ENCODE data around the gene CSRP2.
A peak's percentile ranks its signal among the peaks of the same experiment; 100 is the strongest.

CSRP2 gene

DNA sequence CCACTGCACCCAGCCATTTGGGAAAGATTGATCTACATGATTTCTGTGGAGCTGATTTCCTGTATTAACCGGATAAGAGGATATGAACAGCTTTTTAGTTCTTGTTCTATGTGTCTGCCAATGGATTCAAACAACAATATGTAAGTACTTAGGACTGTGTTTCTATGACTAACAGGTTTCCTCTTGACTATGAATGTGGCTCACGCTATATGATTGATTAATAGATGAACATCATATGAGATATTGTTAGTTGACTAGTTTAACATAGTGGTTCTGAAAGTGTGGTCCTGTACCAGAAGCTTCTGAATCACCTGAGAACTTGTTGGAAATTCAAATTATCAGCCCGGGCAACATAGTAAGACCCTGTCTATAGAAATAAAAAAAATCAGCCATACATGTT is 12.8 kb upstream of the CSRP2 start:
- no peak for DNase-seq (ENCODE audit: low read depth)

DNA sequence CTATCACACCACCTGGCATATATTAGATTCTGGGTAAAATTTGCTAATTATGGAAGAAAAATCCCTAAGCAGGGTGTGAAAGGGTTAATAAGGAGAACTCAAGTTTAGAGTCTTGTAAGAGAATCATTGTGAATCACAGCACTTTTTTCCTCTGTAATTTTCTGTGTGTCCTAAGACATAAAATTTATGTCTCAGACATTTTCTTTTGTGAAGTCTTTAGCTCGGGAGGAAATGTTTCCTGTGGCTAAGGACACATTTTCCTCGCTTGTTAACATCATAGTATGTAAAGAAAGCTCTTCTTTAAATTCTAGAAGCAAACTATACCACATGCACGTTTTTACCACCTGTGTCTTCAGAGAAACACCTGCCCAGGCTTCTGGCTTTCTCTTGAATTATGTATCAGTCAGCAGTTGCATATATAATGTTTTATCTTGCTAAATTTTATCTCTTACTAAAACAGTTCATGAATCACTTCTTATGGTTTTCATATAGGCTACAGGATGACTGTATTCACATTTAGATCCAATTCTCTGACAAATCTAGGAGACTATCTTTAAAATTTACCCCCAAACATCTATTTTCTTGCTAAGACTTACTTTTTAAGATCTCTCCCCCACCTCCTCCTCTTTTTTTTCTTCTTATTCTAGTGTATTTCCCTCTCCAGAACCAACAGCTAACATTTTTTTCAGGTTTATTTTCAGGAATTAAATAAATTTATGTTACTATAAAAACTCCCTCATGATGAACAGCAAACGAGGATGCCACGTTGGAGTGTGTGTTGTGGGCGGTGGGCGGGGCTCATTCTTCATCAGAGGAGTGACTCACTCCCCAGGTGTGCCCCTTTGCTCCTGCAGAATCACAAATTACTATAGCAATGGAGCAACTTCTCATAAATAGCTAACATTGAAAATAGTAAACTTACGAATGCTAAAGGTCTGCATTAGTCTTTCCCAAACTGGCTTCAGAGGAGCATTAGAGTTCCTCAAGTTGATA is 11.6 kb upstream of the CSRP2 start:
- peak; percentile 12 for DNase-seq (ENCODE audit: low read depth)

- no peak for DNase-seq (ENCODE audit: low read depth)
Observed at GRCh38 chr12:76888775-76889174, 10.0 kb upstream of the CSRP2 start.

- no peak for DNase-seq (ENCODE audit: low read depth)
Observed at GRCh38 chr12:76883811-76884210, 5.0 kb upstream of the CSRP2 start.

- DNase-seq (ENCODE audit: low read depth): no peak
Observed at GRCh38 chr12:76883151-76883550, 4.3 kb upstream of the CSRP2 start.

- no peak for DNase-seq (ENCODE audit: low read depth)
Observed at GRCh38 chr12:76882367-76882766, 3.5 kb upstream of the CSRP2 start.

GRCh38 chr12:76881142-76881541 is 2.3 kb upstream of the CSRP2 start:
- no peak for DNase-seq (ENCODE audit: low read depth)

- no peak for DNase-seq (ENCODE audit: low read depth)
Observed at GRCh38 chr12:76880519-76881023, 1.8 kb upstream of the CSRP2 start.

- no peak for DNase-seq (ENCODE audit: low read depth)
Observed at GRCh38 chr12:76879710-76880518, 1.1 kb upstream of the CSRP2 start.

DNA sequence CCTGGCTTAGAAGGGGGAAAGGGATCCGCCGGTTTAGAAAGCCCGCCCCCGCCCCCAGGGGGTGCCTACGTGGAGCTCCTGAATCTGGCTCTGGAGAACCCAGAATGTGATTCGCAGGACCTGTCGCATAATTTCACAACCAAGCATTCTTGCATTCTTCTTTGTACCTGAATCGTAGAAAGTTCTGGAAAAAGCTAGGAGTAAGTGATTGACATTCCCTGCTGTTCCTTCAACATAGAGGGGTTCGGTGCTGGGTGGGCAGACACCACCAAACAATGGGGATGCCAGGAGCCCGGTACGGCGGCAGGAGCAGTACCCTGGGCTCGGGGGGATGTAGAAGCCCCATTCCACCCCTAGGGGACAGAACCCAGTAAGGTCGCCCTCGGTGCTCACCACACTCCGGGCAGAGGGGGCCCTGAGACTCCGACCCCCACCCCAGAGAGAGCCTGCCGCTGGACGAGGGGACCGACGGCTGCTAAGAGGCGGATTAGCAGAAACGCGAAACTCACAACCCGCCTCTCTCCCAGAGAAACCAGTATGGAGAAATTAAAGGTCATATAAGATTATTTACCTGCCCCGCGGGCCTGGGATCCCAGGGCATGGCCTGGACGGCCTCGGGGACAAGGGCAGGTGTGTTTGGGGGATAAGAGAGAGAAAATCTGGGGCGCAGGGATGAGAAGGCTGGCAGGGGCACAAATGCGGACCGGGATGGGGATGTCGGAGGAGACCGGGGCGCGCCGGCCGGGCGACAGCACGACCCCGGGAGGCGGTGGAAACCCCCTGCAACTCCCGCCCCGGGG is 520 bp downstream of the CSRP2 start:
- DNase-seq (ENCODE audit: low read depth): no peak

DNA sequence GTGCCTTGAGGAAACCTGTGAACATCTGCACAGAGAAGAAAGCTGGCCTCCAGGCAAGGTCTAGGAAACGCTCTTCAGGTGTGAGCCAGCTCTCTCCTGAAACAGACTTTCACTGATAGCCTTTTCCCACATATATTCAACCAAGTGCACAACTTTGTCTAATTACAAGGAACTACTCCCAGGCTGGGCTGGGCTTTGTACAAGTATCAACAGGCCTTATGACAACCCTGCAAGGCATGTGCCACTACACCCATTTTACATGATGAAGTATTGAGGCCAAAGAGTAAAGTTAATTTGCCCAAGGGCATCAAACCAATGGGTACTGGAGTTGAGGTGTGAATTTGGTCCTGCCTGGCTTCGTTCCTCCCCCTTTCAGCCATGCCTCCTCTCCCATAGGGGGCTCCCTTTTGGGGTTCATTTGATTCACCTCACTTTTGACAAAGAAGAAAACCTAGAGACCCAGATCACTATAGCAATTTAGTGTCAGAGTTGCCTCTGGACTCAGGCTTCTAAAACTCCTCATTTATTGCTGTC is 2.1 kb downstream of the CSRP2 start:
- no peak for DNase-seq (ENCODE audit: low read depth)

- no peak for DNase-seq (ENCODE audit: low read depth)
Observed at GRCh38 chr12:76874491-76875190, 4.2 kb downstream of the CSRP2 start.

DNA sequence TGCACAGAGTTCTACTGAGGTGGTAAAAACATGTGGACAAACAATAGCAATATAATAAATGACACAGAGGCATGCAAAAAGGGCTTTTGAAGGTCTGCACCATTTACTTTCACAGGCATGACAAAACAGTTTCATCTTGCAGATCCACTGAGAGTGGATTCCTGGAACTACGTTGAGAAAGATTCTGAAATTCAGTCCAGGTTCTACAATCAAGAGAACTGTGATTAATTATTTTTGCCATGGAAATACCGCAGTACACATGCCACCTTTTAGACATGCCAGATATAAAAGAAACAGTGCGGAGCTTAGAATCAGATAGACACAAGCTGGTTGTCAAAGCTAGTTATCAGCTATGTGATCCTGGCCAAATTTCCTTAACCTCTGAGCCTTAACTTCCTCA is 4.8 kb downstream of the CSRP2 start:
- DNase-seq (ENCODE audit: low read depth): no peak

- DNase-seq (ENCODE audit: low read depth): no peak
Observed at GRCh38 chr12:76872415-76872814, 6.4 kb downstream of the CSRP2 start.

- no peak for DNase-seq (ENCODE audit: low read depth)
Observed at GRCh38 chr12:76871742-76872141, 7.1 kb downstream of the CSRP2 start.

DNA sequence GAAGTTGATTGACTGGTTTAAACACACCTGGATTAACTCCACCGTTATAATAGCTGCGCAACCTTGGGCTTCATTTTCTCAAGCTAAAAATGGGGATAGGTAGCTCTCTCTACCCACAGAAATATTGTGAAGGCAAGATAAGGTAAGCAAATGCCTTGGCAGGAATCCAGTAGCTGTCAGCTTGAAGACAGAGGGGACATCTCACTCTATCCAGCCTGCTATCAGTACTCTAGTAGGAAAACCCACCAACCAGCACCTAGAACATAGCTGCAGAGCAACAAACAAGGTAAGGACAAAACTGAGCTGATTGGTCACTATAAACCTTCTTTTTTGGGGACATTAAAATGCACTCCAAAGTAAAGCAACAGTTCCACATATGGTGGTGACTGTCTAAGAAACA is 7.7 kb downstream of the CSRP2 start:
- DNase-seq (ENCODE audit: low read depth): no peak

DNA sequence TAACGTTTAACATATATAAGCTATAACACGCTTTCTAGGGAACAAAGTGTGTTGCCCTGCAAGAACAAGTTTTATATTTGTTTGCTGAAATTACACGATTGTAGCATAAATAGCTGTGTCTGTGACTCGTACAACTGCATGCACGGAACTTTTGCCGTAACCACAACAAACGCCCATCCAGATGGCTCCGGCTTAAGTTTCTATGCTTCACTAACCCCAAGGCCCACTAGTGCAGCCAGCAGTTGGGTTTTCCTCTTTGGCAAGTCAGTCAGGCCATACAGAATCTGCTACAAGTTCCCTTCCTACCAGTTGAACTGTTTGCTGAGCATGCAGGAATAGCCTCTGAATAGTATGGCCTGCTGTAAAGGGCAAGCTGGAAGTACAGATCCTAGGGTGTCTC is 12.1 kb downstream of the CSRP2 start:
- DNase-seq (ENCODE audit: low read depth): no peak

DNA sequence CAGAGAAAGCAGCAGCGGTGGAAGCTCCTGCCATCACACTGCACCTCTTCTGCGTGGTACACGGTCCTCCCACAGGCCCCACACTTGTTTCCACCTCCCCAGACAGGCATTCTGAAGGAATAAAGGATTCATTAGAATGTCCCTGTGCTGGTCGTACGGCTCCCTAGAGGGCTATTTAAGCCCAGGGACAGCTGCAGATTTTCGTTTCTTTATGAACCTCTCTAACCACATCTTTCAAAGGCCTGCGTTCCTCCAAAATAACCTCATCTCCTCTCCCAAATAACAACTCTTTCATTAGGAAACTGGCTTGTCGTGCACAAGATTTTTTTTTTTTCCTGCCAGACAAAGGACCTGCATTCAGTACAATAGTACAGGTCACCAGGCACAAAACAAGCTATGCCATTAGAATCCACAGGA is 12.7 kb downstream of the CSRP2 start:
- no peak for DNase-seq (ENCODE audit: low read depth)

DNA sequence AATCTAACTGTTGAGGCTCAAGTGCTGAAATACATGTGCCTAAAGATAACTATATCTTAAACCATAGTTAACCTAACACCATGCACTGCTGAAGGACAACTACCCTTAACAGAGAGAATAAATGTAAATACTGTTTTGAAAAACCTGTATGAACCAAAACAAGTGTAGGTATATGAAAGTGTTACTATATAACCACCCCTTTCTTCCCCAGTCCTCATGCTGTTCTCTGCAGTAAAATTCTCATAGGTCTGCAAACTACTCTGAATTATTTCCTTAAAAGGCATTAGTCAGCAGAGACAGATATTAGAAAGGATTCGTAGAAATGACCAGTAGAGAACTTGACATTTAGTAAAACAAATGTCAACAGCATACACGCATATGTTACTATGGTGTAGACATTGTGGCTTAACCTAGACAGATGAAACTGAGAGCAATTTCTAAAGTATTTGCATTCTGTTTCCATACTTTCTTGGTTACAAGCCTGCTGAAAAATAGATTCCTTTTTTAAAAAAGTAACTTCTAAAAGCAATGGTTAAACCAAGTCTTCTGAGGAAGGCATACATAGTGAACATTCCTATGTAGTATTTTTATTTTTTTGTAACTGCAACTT is 13.9 kb downstream of the CSRP2 start:
- DNase-seq (ENCODE audit: low read depth): no peak

GRCh38 chr12:76863837-76864236 is 15.0 kb downstream of the CSRP2 start:
- no peak for DNase-seq (ENCODE audit: low read depth)

All from stimulated activated CD8-positive, alpha-beta memory T cell treated with anti-CD3 and anti-CD28 coated beads, Interleukin-12 subunit alpha, Interleukin-12 subunit beta, amount 100 ng/mL, for 1 hour (primary cell).